Mononuclear cell (primary cell): ENCODE measurements around the gene AGAP1. TPM values are rescaled to one million over a fixed set of nuclear protein-coding genes. Genes with fewer than 3 reads are reported as not detected.

ENCODE experiments used
- H3K27me3 ChIP-seq: 2 replicates; pipeline ENCODE4 v1.6.0; 2011; ENCODE audit warnings: low read length, control low read depth; ENCODE audit not compliant: insufficient read depth
- H3K4me1 ChIP-seq: 2 replicates; pipeline ENCODE4 v1.5.1; 2011; ENCODE audit warnings: mild to moderate bottlenecking, low read length, control low read depth; ENCODE audit not compliant: insufficient read depth
- H3K4me3 ChIP-seq: 2 replicates; pipeline ENCODE4 v1.5.1; 2011; ENCODE audit warnings: mild to moderate bottlenecking, low read length, moderate library complexity
- H3K9me3 ChIP-seq: 2 replicates; pipeline ENCODE4 v1.5.1; 2011; ENCODE audit warnings: low read depth, mild to moderate bottlenecking, control low read depth, low read length
- total RNA-seq: library from RNA; depleted of rRNA; stranded (reverse); fragments of >200 nt; gene quantifications from one replicate; pipeline ENCODE4 v1.2.3, GENCODE V29; 2012

Gene AGAP1
- total RNA-seq, 1 donor = 2.7 TPM

- Histone ChIP-seq H3K4me3 (no peak overlapping the region), H3K27me3 (no peaks in the 10 kb centered on the region), H3K4me1 (no peaks in the 10 kb centered on the region), H3K9me3 (no peaks in the 10 kb centered on the region)
These were observed 612.9 kb downstream of the AGAP1 start for GRCh38 chr2:236106761-236107160.

- Histone ChIP-seq H3K27me3 (no peaks in the 10 kb centered on the region), H3K4me1 (no peaks in the 10 kb centered on the region), H3K9me3 (no peaks in the 10 kb centered on the region), H3K4me3 (no peak overlapping the region)
These were observed 613.7 kb downstream of the AGAP1 start for GRCh38 chr2:236107536-236107935.

- Histone ChIP-seq H3K4me1 (no peaks in the 10 kb centered on the region), H3K9me3 (no peaks in the 10 kb centered on the region), H3K4me3 (no peak overlapping the region), H3K27me3 (no peaks in the 10 kb centered on the region)
These were observed 614.2 kb downstream of the AGAP1 start for GRCh38 chr2:236107942-236108625.

DNA sequence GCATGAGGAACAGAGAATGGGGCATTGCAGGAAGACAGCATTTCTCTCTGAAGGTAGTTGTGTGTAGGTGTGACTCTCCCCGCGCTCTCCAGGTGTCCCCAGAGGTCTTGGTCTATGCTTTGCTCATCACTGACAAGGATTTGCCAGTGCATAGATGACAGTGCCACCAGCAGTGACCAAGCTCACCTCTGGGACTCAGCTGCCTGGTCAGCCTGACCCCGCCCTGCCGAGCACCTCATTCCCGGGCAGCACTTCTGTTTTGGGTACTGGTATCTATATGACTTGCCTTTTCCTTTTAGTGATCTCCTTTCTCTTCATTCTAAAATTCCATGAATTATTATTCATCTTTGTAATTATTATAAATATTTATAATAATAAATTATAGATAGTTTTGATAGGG, 615.2 kb downstream of the AGAP1 start:
- Histone ChIP-seq H3K9me3 (no peaks in the 10 kb centered on the region), H3K27me3 (no peaks in the 10 kb centered on the region), H3K4me3 (no peak overlapping the region), H3K4me1 (no peaks in the 10 kb centered on the region)

DNA sequence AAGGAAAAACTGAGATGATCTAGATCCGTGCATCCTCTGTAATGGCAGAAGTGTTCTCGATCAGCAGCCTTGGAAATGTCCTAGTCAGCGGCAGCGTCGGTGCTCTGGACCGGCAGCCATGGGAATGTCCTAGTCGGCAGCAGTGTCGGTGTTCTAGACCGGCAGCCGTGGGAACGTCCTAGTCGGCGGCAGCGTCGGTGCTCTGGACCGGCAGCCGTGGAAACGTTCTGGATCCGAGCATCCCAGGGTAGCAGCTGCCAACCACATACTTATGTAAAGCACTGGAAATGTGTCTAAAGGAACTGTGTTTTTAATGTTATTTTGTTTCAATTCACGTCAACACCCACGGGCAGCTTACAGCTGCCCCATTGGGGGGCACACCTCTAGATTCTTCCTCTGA, 615.6 kb downstream of the AGAP1 start:
- Histone ChIP-seq H3K27me3 (no peaks in the 10 kb centered on the region), H3K9me3 (no peaks in the 10 kb centered on the region), H3K4me1 (no peaks in the 10 kb centered on the region), H3K4me3 (no peak overlapping the region)

DNA sequence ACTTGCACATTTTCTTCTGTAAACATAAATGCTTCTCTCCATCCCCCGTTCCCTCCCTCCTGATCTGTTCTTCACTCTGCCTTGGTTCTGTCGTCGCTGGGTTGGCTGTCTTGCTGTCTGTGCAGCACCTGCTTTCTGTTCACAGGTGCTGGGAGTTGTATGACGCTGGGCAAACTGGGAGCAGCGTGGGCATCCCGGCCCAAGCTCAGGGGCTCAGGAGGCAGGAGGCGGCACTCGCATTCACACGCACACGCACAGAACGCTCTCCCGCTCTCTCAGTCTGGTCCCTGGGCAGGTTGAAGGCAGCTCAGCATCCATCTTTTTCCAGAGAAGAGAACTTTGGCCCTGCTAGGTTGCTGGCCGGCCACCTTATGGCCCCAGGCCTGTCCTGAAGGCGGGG, 618.6 kb downstream of the AGAP1 start:
- no peak overlapping the region for H3K4me3 ChIP-seq
- no peaks in the 10 kb centered on the region for H3K9me3 ChIP-seq
- no peaks in the 10 kb centered on the region for H3K4me1 ChIP-seq
- no peaks in the 10 kb centered on the region for H3K27me3 ChIP-seq

GRCh38 chr2:236113425-236113824, 619.6 kb downstream of the AGAP1 start:
- Histone ChIP-seq H3K4me1 (no peaks in the 10 kb centered on the region), H3K9me3 (no peaks in the 10 kb centered on the region), H3K27me3 (no peaks in the 10 kb centered on the region), H3K4me3 (no peak overlapping the region)

DNA sequence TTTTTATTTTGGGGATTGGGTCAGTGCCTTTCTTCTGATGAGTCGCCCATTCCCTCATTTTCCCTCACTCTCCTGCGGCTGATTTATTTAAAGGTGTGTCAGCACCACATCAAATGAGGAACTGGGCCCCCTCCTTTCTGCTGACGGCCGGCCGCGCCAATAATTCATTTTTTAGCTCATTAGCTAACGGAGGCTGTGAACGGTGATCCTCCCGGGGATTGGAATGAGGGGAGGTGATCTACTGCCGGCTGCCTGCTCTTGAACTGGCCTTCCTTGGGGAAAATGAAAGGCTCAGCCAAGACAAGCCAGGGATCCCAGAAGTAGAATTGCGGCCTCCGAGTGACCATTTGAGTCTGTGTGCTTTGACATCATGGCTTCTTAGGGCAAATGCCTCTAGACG, 620.1 kb downstream of the AGAP1 start:
- no peaks in the 10 kb centered on the region for H3K27me3 ChIP-seq
- H3K9me3 ChIP-seq = no peaks in the 10 kb centered on the region
- no peaks in the 10 kb centered on the region for H3K4me1 ChIP-seq
- no peak overlapping the region for H3K4me3 ChIP-seq

GRCh38 chr2:236114959-236115358, 621.1 kb downstream of the AGAP1 start:
- H3K4me1 ChIP-seq = no peaks in the 10 kb centered on the region
- no peaks in the 10 kb centered on the region for H3K27me3 ChIP-seq
- no peak overlapping the region for H3K4me3 ChIP-seq
- H3K9me3 ChIP-seq = no peaks in the 10 kb centered on the region

DNA sequence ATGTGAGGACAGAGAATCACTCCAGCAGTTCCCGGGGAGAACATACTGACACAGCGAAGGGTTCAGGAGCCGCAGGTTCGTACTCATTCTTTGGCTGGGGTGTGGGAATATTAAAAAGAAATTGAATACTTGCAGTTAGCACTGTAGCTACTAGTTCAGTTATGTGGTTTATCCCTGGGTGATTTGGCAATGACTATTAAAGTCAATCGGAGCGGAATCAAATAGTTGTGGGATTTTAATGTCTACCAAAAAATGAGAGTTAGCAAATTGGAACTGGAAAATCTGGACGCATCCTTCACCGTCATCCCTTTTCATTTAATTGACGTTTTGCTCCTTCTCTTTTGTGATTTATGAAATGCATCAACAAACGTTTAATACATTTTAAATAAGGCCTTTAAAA, 623.6 kb downstream of the AGAP1 start:
- Histone ChIP-seq H3K27me3 (no peaks in the 10 kb centered on the region), H3K4me1 (no peaks in the 10 kb centered on the region), H3K9me3 (no peaks in the 10 kb centered on the region), H3K4me3 (no peak overlapping the region)

- H3K4me3 ChIP-seq = no peak overlapping the region
- no peaks in the 10 kb centered on the region for H3K4me1 ChIP-seq
- no peaks in the 10 kb centered on the region for H3K27me3 ChIP-seq
- H3K9me3 ChIP-seq = no peaks in the 10 kb centered on the region
These were observed 624.0 kb downstream of the AGAP1 start for GRCh38 chr2:236117861-236118269.

GRCh38 chr2:236119003-236119402, 625.2 kb downstream of the AGAP1 start:
- Histone ChIP-seq H3K9me3 (no peaks in the 10 kb centered on the region), H3K4me3 (no peak overlapping the region), H3K27me3 (no peaks in the 10 kb centered on the region), H3K4me1 (no peaks in the 10 kb centered on the region)

DNA sequence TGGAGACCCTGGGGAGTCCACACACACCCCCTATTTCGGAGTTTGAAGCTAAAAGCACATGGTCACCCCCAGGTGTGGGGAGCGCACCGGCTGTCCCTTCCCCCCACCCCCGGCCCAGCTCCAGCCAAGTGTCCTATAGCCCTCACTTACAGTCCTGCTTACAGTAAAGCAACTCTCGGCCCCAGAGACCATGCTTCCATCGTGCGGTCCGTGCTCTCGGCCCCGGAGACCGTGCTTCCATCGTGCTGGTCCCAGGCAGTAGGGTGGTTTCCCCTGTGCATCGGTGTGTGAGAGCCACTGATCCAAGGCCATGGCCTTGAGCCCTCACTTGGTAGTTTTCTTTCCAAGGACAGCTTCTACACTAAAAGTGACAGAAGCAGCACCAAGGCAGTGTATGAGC, 625.6 kb downstream of the AGAP1 start:
- H3K4me1 ChIP-seq = no peaks in the 10 kb centered on the region

DNA sequence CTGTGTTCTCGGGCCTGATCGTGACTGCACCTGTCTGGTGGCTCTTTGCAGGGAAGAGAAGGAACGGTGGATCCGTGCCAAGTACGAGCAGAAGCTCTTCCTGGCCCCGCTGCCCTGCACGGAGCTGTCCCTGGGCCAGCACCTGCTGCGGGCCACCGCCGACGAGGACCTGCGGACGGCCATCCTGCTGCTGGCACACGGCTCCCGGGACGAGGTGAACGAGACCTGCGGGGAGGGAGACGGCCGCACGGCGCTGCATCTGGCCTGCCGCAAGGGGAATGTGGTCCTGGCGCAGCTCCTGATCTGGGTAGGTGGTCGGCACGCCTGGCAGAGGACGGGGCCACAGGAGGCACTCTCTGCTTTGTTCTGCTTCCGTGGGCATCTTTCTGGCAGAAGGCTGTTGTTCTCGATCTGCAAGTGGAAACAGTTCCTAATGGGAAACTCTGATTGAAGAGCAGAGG, 626.3 kb downstream of the AGAP1 start:
- H3K9me3 ChIP-seq = no peaks in the 10 kb centered on the region
- no peaks in the 10 kb centered on the region for H3K27me3 ChIP-seq
- H3K4me1 ChIP-seq = no peaks in the 10 kb centered on the region
- no peak overlapping the region for H3K4me3 ChIP-seq

More for the DNA sequence above, 625.6 kb downstream of the AGAP1 start:
- H3K4me3 ChIP-seq = no peak overlapping the region
- H3K27me3 ChIP-seq = no peaks in the 10 kb centered on the region
- H3K9me3 ChIP-seq = no peaks in the 10 kb centered on the region

DNA sequence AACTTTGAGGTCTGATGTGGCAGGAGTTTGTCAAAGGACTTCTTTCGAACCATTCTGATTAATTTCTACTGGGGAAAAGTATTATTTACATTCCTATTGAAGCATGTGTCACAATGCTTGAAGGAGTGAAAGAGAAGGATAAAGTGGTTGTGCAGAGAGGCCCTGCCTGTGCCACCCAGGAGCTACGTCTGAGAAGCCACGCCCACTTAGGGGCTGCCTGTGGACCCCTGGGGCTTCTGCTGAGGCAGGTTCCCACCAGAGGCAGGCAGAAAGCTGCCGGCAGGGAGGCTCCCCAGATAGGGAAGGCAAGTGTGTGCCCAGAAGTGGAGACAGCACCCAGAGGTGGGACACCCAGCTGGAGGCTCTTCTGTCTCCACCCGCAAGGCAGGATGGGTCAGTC, 627.0 kb downstream of the AGAP1 start:
- no peaks in the 10 kb centered on the region for H3K27me3 ChIP-seq
- H3K4me1 ChIP-seq = no peaks in the 10 kb centered on the region
- no peak overlapping the region for H3K4me3 ChIP-seq
- no peaks in the 10 kb centered on the region for H3K9me3 ChIP-seq

DNA sequence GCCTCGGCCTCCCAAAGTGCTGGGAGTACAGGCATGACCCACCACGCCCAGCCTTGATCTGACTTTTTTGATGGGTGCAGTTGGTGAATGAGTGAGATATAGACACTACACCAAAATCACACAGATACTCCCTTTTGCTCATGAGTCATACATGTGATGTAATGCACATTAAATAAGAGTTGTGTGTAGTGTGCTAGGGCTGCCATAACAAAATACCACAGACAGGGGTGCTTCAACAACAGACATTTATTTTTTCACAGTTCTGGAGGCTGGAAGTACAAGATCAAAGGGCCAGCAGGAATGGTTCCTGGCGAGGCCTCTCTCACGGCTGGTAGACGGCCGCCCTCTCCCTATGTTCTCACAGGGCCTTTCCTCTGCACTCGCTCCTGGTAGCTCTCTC, 627.7 kb downstream of the AGAP1 start:
- Histone ChIP-seq H3K27me3 (no peaks in the 10 kb centered on the region), H3K4me1 (no peaks in the 10 kb centered on the region)

More for the DNA sequence above, 627.7 kb downstream of the AGAP1 start:
- Histone ChIP-seq H3K4me3 (no peak overlapping the region), H3K9me3 (no peaks in the 10 kb centered on the region)
